Jurkat, Clone E6-1 (cell line): ENCODE results near the gene ADGRG2.
A peak's percentile ranks its signal among the peaks of the same experiment; 100 is the strongest.
"Not testable (repeated sequence)": the region's sequence is repeated elsewhere in the genome, so short reads cannot be mapped to it uniquely, and the experiment has no call there.

Source experiments
- DNase-seq: peaks from one replicate; pipeline ENCODE4 v3.0.0-alpha.2; 2011; ENCODE audit warnings: low read depth, low spot score
- H3K4me3 ChIP-seq: 2 replicates; pipeline ENCODE4 v1.5.1; 2011; ENCODE audit warnings: mild to moderate bottlenecking, low read length, control low read depth, moderate library complexity

ADGRG2 gene

DNA sequence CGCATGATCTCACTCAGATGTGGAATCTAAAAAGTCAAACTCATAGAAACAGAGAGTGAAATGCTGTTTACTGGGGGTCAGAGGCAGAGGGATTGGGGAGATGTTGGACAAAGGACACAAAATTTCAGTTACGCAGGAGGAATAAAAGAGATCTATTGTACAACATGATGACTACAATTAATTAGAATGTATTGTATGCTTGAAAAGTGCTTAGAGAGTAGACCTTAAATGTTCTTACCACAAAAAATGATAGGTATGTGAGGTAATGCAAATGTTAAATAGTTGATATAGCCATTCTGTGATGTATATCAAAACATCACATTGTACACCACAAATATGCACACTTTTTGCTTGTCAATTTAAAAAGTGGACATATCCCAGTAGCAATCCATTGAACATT, 102.3 kb downstream of the ADGRG2 start:
- H3K4me3 ChIP-seq: no peak overlapping the region
- DNase-seq: no peak

GRCh38 chrX:19017271-19017670, 105.0 kb downstream of the ADGRG2 start:
- no peak overlapping the region for H3K4me3 ChIP-seq
- no peak for DNase-seq

- not testable (repeated sequence) for DNase-seq, H3K4me3 ChIP-seq
These were observed 105.7 kb downstream of the ADGRG2 start for GRCh38 chrX:19016614-19017013.

DNA sequence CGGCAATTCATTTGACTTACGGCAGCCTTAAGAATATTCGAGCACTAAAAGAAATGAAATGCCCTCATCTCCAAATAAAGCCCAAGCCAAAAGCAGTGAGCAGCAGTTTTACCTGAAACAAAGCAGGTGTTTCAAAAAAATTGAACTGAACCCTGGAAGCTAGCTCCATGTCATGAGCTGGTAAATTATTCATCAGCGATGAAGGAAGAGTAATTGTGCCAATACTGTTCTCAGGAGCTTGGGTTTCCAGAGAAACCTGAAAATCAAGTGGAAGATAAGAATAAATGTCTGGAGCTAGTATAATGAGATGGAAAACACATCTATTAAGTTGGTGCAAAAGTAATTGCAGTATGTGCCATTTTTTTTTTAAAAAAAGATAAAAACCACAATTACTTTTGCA, 114.4 kb downstream of the ADGRG2 start:
- H3K4me3 ChIP-seq: no peak overlapping the region
- no peak for DNase-seq

DNA sequence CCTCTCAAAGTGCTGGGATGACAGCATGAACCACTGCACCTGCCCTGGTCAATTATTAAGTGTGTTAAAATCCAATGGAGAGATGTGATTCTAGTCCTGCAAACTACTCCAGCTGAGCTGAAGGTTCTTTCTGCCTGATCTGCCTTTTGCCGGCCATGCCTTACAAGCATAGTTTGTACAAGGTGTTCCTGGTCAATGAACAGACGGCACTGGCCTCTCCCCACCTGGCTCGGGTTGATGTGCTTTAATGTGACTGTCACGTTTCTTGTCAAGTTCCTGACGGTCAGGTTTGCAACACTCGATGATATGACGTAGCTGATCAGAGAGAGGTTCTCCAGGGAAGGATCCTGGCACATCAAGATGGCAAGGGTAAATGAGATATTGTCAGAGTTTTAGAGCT, 115.3 kb downstream of the ADGRG2 start:
- H3K4me3 ChIP-seq: no peak overlapping the region
- no peak for DNase-seq

- H3K4me3 ChIP-seq: no peak overlapping the region
- DNase-seq: no peak
These were observed 116.4 kb downstream of the ADGRG2 start for GRCh38 chrX:19005909-19006308.

DNA sequence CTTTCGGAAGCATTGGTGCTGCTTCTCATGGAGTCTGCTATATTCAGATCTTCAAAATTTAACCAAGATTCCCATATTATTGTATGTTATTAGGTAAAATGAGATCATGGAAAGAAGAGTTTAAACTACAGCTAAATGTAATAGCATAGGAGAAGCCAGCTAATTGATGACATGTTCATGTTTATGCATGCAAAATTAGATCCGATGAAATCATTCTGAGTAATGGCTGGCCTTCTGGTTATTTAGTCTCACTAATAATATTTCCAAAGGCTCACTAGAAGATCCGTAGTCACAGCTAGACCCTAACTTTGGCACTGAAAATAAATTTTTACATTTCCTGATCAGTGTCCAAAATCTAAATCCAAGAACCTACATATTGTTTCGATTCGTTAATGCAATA, 118.5 kb downstream of the ADGRG2 start:
- no peak for DNase-seq
- no peak overlapping the region for H3K4me3 ChIP-seq

GRCh38 chrX:18998653-18999052, 123.6 kb downstream of the ADGRG2 start:
- no peak for DNase-seq
- no peak overlapping the region for H3K4me3 ChIP-seq

DNA sequence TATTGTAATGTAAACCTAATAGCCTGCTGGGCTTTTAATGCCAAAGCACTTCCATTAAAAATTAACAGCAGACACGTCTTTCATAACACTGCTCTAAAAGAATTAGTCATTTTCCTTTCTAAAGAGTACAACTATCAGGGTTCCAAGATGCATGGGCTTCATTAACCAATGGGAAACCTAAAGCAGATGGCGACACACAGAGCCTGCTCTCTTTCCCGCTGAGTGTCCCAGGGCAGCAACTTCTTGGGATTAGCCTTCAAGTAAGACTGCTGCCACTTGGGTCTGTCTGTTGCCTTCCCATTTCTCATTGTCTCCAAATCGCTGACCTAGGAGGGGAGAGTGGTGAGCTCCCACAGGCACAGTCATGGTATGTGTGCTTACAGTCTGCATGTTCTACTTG, 124.4 kb downstream of the ADGRG2 start:
- no peak overlapping the region for H3K4me3 ChIP-seq
- no peak for DNase-seq

GRCh38 chrX:18996536-18996935, 125.7 kb downstream of the ADGRG2 start:
- DNase-seq: no peak
- H3K4me3 ChIP-seq: no peak overlapping the region

GRCh38 chrX:18995221-18995620, 127.0 kb downstream of the ADGRG2 start:
- DNase-seq: no peak
- no peak overlapping the region for H3K4me3 ChIP-seq

- no peak overlapping the region for H3K4me3 ChIP-seq
- DNase-seq: no peak
These were observed 127.6 kb downstream of the ADGRG2 start for GRCh38 chrX:18994713-18995112.

GRCh38 chrX:18992829-18993228, 129.4 kb downstream of the ADGRG2 start:
- no peak overlapping the region for H3K4me3 ChIP-seq
- DNase-seq: no peak

DNA sequence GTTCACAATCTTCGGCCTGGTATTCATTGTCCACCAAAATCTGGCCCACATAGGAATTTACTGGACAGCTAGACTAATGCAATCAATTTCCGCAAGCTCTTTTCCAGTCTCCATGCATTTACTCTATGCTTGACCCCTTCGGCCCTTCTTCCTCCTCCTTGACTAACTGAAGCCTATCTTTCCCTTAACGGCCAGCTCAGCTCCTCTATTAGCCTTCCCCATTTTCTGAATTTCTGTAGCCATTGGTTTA, 137.2 kb downstream of the ADGRG2 start:
- DNase-seq: no peak
- peak overlapping the region; percentile 65 for H3K4me3 ChIP-seq

GRCh38 chrX:18984381-18985185, 137.7 kb downstream of the ADGRG2 start:
- DNase-seq: peak; percentile 62
- peak overlapping the region; percentile 65 for H3K4me3 ChIP-seq

DNA sequence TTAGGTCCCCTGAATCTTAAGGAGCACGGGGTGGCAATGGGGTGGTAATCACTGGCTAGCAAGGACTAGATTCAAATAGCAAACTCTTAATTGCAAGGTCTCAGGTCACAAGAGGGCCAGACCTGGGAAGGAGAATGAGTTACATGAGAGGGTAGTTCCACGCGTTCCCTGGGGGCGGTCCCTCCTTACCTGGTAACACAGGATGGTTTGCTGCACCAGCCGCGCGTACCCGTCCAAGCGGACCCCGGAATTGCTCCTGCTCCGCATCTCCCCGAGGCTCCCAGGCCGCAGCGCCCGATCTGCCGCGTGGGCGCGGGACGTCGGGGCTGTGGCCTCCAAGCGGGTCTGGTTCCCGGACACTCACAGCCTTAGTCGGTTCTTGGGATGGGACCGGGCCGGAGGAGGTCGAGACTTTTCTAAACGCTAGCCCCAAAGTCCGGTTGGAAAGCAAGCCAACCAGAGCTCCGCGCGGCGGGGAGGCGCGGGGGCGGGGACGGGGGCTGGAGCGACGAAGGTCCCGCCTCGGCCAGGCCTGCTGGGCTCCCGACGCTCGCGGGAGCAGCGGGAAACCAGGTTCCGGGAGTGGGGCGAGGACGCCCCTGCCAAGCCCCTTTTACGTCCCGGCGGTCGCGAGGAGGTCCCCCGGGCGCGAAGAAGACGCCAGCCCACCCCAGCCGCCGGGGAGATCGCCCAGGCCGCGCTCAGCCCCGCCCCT, 138.4 kb downstream of the ADGRG2 start, which contains the start of gene PHKA2:
PHKA2 (minus strand) TSS at position 449 of the 715 bp plus-strand sequence; CDS start at position 267, 182 bp downstream.
- DNase-seq: no peak
- peak within 1 kb of the TSS; percentile 65 for H3K4me3 ChIP-seq

- DNase-seq: no peak
- H3K4me3 ChIP-seq: no peak overlapping the region
These were observed 141.0 kb downstream of the ADGRG2 start for GRCh38 chrX:18981124-18981807.

DNA sequence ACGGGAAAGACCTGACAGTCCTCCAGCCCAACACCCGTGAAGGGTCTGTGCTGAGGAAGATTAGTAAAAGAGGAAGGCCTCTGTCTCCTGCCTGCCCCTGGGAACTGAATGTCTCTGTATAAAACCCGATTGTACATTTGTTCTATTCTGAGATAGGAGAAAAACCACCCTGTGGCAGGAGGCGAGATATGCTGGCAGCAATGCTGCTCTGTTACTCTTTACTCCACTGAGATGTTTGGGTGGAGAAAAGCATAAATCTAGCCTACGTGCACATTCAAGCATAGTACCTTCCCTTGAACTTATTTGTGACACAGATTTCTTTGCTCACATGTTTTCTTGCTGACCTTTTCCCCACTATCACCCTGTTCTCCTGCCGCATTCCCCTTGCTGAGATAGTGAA, 142.0 kb downstream of the ADGRG2 start:
- H3K4me3 ChIP-seq, DNase-seq: not testable (repeated sequence)

DNA sequence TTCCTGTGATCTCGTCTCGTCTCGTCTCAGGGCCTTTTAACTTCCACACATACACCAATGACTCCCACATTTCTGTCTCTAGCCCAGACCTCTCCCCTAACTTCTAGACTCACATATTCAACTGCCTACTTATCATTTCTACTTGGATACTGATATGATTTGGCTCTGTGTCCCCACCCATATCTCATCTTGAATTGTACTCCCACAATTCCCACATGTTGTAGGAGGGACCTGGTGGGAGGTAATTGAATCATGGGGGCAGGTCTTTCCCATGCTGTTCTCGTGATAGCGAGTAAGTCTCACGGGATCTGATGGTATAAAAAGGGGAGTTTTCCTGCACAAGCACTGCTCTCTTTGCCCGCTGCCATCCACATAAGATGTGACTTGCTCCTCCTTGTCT, 147.3 kb downstream of the ADGRG2 start:
- no peak for DNase-seq
- H3K4me3 ChIP-seq: no peak overlapping the region

- H3K4me3 ChIP-seq: no peak overlapping the region
- no peak for DNase-seq
These were observed 148.6 kb downstream of the ADGRG2 start for GRCh38 chrX:18973527-18974192.
